ENCODE results near the gene GRSF1. TPM values are rescaled to one million over a fixed set of nuclear protein-coding genes. Genes with fewer than 3 reads are reported as not detected.

GRSF1 gene
- total RNA-seq, 1 experiment from 2014 or later: 98.5 TPM

DNA sequence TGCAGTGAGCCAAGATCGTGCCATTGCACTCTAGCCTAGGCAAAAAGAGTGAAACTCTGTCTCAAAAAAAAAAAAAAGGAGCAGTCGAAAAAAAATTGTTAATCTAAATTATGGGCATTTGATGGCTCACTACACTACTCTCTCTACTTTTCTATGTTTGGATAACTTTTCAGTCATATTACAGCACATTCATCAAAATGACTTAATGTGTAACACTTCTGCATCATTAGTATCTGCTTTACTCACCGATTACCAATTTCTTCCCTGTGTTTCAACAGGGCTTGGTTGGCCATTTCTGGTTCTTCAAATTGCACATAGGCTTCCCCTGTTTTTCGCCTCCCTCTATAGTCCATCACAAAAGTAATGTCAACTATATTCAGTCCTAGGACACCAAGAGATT, 8.4 kb downstream of the GRSF1 start (continued):
- TF ChIP-seq ERG (CRISPR knock-in tag; IDR thresholded peaks at IDR 0.05): no peak

DNA sequence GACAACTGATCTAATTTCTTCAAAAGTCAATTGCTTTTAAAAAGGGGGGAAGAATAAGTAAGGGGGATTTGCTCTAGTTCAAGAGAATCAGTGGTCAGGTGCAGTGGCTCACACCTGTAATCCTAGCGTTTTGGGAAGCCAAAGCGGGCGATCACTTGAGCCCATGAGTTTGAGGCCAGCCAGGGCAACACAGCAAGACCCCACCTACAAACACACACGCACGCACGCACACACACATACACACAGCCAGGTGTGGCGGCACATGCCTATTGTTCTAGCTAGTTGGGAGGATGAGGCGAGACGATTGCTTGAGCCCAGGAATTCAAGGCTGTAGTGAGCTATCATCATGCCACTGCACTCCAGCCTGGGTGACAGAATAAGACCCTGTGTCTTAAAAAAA, 9.6 kb downstream of the GRSF1 start:
- H3K27ac Mint-ChIP-seq: no peak overlapping the region
- TF ChIP-seq RORB (CRISPR knock-in tag; IDR thresholded peaks at IDR 0.05) (no peak), ZNF219 (CRISPR knock-in tag; IDR thresholded peaks at IDR 0.05; ENCODE audit: borderline replicate concordance) (no peak), GTF2I (CRISPR knock-in tag; conservative IDR thresholded peaks at IDR 0.05) (no peak), ZNF423 (CRISPR knock-in tag; IDR thresholded peaks at IDR 0.05) (no peak), ZNF121 (CRISPR knock-in tag; IDR thresholded peaks at IDR 0.05) (peak; percentile 99), TP53 (CRISPR knock-in tag; IDR thresholded peaks at IDR 0.05) (no peak)
- no peaks in the 10 kb centered on the region for H3K27me3 Mint-ChIP-seq (ENCODE audit: low read depth)
- no peaks in the 10 kb centered on the region for H3K9me3 Mint-ChIP-seq
- ATAC-seq (no peak), DNase-seq (ENCODE audit: low spot score) (no peak)
- ChIA-PET POLR2A (no interaction called here), CTCF (interaction anchor here (0.7 kb wide), 1 partner anchor 27 kb away, joined by 3 read pairs; no protein-coding TSS in a partner anchor)
- no peak overlapping the region for H3K4me3 Mint-ChIP-seq
- peaks cover 77% of the 10 kb centered on the region for H3K36me3 Mint-ChIP-seq
- H3K4me1 Mint-ChIP-seq: no peaks in the 10 kb centered on the region

DNA sequence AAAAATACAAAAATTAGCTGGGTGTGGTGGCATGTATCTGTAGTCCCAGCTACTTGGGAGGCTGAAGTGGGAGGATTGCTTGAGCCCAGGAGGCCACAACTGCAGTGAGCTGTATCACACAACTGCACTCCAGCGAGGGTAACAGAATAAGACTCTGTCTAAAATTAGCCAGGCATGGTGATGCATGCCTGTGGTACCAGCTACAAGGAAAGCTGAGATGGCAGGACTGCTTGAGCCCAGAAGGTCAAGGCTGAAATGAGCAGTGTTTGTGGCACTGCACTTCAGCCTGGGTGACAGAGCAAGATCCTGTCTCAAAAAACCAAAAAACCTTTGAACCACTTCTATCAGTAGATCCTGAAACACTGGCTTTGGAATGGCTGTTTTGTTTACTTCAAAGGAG, 10.2 kb downstream of the GRSF1 start:
- ChIA-PET POLR2A (no interaction called here), CTCF (no interaction called here)

More for the DNA sequence above, 10.2 kb downstream of the GRSF1 start:
- Mint-ChIP-seq H3K4me1 (no peaks in the 10 kb centered on the region), H3K4me3 (no peak overlapping the region), H3K27ac (no peak overlapping the region), H3K36me3 (peaks cover 77% of the 10 kb centered on the region), H3K27me3 (ENCODE audit: low read depth) (no peaks in the 10 kb centered on the region), H3K9me3 (no peaks in the 10 kb centered on the region)
- TF ChIP-seq, protein P1, sequence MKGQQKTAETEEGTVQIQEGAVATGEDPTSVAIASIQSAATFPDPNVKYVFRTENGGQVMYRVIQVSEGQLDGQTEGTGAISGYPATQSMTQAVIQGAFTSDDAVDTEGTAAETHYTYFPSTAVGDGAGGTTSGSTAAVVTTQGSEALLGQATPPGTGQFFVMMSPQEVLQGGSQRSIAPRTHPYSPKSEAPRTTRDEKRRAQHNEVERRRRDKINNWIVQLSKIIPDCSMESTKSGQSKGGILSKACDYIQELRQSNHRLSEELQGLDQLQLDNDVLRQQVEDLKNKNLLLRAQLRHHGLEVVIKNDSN (CRISPR knock-in tag; IDR thresholded peaks at IDR 0.05): no peak
- TF ChIP-seq NR2C2 (CRISPR knock-in tag; IDR thresholded peaks at IDR 0.05): no peak
- TF ChIP-seq FOXK1 (CRISPR knock-in tag; IDR thresholded peaks at IDR 0.05): no peak
- no peak for TF ChIP-seq ZMAT4 (CRISPR knock-in tag; IDR thresholded peaks at IDR 0.05)
- TF ChIP-seq E2F1 (CRISPR knock-in tag; IDR thresholded peaks at IDR 0.05): no peak
- TF ChIP-seq ZNF423 (CRISPR knock-in tag; IDR thresholded peaks at IDR 0.05): no peak
- TF ChIP-seq TEAD1 (CRISPR knock-in tag; IDR thresholded peaks at IDR 0.05): no peak
- no peak for TF ChIP-seq ZNF532 (CRISPR knock-in tag; IDR thresholded peaks at IDR 0.05; ENCODE audit: borderline replicate concordance)
- TF ChIP-seq MYBL2 (CRISPR knock-in tag; IDR thresholded peaks at IDR 0.05): no peak
- TF ChIP-seq ELF4 (CRISPR knock-in tag; IDR thresholded peaks at IDR 0.05; ENCODE audit: low read depth): no peak
- TF ChIP-seq RORB (CRISPR knock-in tag; IDR thresholded peaks at IDR 0.05): no peak
- TF ChIP-seq, protein P2, sequence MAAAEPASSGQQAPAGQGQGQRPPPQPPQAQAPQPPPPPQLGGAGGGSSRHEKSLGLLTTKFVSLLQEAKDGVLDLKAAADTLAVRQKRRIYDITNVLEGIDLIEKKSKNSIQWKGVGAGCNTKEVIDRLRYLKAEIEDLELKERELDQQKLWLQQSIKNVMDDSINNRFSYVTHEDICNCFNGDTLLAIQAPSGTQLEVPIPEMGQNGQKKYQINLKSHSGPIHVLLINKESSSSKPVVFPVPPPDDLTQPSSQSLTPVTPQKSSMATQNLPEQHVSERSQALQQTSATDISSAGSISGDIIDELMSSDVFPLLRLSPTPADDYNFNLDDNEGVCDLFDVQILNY (CRISPR knock-in tag; IDR thresholded peaks at IDR 0.05): no peak
- TF ChIP-seq GRHL2 (CRISPR knock-in tag; IDR thresholded peaks at IDR 0.05; ENCODE audit: insufficient replicate concordance, severe bottlenecking): no peak
- TF ChIP-seq SMAD3 (CRISPR knock-in tag; IDR thresholded peaks at IDR 0.05; ENCODE audit: borderline replicate concordance): no peak
- TF ChIP-seq GABPB1 (CRISPR knock-in tag; IDR thresholded peaks at IDR 0.05): no peak
- TF ChIP-seq NR3C1 (CRISPR knock-in tag; conservative IDR thresholded peaks at IDR 0.05; ENCODE audit: low read depth): no peak
- TF ChIP-seq ZNF263 (CRISPR knock-in tag; IDR thresholded peaks at IDR 0.05; ENCODE audit: low read depth): no peak
- TF ChIP-seq KAT7 (CRISPR knock-in tag; IDR thresholded peaks at IDR 0.05; ENCODE audit: borderline replicate concordance): no peak
- TF ChIP-seq RELA (CRISPR knock-in tag; IDR thresholded peaks at IDR 0.05; ENCODE audit: borderline replicate concordance): no peak
- no peak for TF ChIP-seq GTF2I (CRISPR knock-in tag; conservative IDR thresholded peaks at IDR 0.05)
- DNase-seq (ENCODE audit: low spot score) (no peak), ATAC-seq (no peak)
